GM10266 (cell line): ENCODE measurements around the gene NPM3.

Source experiments
- DNase-seq: peaks from one replicate; pipeline ENCODE4 v3.0.0; 2012; ENCODE audit errors: extremely low spot score
- CTCF ChIP-seq: IDR thresholded peaks from 2 replicates; pipeline ENCODE4 v1.5.1; 2012; ENCODE audit warnings: mild to moderate bottlenecking, low read depth; ENCODE audit not compliant: control insufficient read depth, insufficient read depth; ENCODE audit errors: missing control alignments

Gene NPM3

DNA sequence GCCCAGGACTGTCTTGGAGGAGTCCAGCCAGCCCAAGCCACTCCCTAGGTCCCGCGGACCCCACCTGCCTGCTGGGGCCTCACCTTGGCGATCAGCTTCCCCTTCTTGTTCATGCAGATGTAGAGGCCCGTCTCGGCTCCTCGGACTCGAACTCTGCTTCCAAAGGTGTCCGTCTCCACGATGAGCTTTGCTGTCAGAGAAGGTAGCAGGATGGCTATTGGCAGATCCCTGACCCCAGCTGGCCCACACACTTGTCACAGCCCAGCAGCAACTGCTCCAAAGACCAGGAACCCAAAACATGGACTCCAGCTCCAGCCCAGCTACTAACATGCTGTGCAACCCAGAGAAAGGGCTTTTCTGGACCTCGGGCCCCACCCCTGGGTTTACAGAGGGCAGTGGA lies 11.9 kb downstream of the NPM3 start:
- no peak for DNase-seq
- no peak for TF ChIP-seq CTCF

DNA sequence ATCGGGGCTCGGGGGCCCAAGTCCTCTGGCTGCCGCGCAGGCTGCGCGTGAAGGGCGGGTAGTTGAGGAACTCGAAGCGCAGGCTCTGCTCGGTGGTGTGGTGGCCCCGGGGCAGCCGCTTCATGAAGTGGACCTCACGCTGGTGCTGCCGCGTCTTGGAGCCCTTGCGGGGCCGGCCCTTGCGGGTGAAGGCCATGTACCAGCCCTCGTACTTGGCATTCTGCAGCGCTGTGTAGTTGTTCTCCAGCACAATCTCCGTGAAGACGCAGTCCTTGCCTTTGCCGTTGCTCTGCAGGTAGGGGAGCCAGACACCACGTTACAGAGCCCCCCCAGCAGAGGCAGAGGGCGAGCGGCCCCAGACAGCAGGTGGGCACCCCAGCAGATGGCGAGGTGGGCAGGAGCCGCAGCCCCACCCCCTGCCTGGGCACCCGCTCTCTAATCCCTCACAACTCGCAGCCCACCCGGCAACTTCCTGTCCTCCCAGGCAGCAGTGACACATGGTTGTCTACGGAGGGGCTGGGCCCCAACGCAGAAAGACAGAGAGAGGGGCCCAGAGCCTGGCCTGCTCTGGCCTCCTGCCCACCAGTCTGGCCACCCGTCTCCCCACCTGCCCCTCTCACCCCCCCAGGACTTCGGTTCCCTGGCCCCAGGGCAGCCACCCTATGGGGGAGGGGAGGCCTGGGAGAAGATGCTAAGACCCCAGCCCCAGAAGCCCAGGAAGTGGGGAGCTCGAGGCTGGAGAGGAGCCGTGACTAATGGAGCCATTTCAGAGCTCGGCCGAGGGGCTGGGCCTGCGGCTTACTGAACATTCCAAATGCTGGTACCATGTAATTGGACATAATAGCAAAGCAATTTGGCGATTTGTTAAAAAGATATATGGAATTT lies 12.7 kb downstream of the NPM3 start:
- TF ChIP-seq CTCF: no peak
- DNase-seq: no peak

DNA sequence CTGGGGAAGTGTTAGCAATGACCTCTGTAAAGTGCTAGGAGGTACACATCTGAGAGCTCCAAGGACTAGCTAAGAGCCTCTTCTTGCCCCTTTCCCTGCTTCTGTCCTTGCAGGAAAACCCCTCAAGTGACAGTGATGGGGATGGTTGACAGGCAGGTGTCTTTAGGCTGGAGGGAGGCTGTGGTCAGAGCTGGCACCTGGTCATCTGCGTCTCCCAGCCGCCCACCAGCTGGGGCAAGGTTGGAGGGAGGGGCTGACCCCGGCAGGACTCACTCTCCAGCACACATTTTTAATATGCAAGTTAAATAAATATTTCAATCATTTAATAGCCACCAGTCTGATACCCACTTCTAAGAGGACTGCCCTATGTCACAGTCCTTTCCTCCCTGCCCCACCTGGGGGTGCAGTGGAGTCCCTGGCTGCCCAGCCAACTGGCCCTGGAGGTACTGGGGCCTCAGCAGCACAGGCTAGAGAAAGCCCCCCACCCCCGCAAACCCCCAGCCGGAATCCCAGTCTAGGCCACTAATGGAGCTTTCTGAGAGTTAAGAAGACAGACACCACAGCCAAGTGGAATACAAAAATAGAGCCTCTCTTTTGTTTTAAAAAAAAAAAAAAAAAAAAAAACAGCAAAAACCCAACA lies 13.6 kb downstream of the NPM3 start:
- no peak for DNase-seq
- no peak for TF ChIP-seq CTCF

GRCh38 chr10:101768791-101769170 lies 14.5 kb downstream of the NPM3 start:
- TF ChIP-seq CTCF: no peak

GRCh38 chr10:101767966-101768790 lies 15.1 kb downstream of the NPM3 start:
- DNase-seq: no peak
- TF ChIP-seq CTCF: no peak

More at GRCh38 chr10:101768791-101769170, 14.5 kb downstream of the NPM3 start:
- DNase-seq: no peak

- TF ChIP-seq CTCF: no peak
- no peak for DNase-seq
Observed at GRCh38 chr10:101767600-101767945, 15.7 kb downstream of the NPM3 start.
